Inflammatory macrophage treated with lipopolysaccharide for 1 hour (primary cell): ENCODE measurements around the gene CCDC68.

Experiments
- DNase-seq, 2 donors: peaks; one replicate each; pipeline ENCODE4 v3.0.0-alpha.2; 2020 to 2022

The CCDC68 gene

GRCh38 chr18:54960197-54960596 lies 936 bp upstream of the CCDC68 start:
- no peak for DNase-seq

- DNase-seq: no peak
Measured at GRCh38 chr18:54957996-54958395, 1.3 kb downstream of the CCDC68 start.

- DNase-seq: no peak
Measured at GRCh38 chr18:54957296-54957832, 1.9 kb downstream of the CCDC68 start.

GRCh38 chr18:54956506-54956905 lies 2.8 kb downstream of the CCDC68 start:
- DNase-seq: no peak

GRCh38 chr18:54952026-54952425 lies 7.2 kb downstream of the CCDC68 start:
- DNase-seq: peak; percentile 29 to 42

GRCh38 chr18:54950221-54950620 lies 9.0 kb downstream of the CCDC68 start:
- DNase-seq: no peak

GRCh38 chr18:54949588-54949987 lies 9.7 kb downstream of the CCDC68 start:
- no peak for DNase-seq

- no peak for DNase-seq
Measured at GRCh38 chr18:54948350-54948837, 10.9 kb downstream of the CCDC68 start.

GRCh38 chr18:54947091-54947490 lies 12.2 kb downstream of the CCDC68 start:
- DNase-seq: no peak

- peak; percentile 57 to 64 for DNase-seq
Measured at GRCh38 chr18:54946149-54946581, 13.1 kb downstream of the CCDC68 start.

GRCh38 chr18:54945576-54946125 lies 13.6 kb downstream of the CCDC68 start:
- no peak for DNase-seq

- no peak for DNase-seq
Measured at GRCh38 chr18:54942569-54942968, 16.7 kb downstream of the CCDC68 start.

- DNase-seq: no peak
Measured at GRCh38 chr18:54942144-54942543, 17.1 kb downstream of the CCDC68 start.

- DNase-seq: no peak
Measured at GRCh38 chr18:54939361-54939917, 19.8 kb downstream of the CCDC68 start.

GRCh38 chr18:54938506-54938905 lies 20.8 kb downstream of the CCDC68 start:
- DNase-seq: no peak

GRCh38 chr18:54932472-54932871 lies 26.8 kb downstream of the CCDC68 start:
- no peak for DNase-seq

GRCh38 chr18:54931152-54931551 lies 28.1 kb downstream of the CCDC68 start:
- no peak for DNase-seq

- DNase-seq: no peak
Measured at GRCh38 chr18:54928236-54928635, 31.0 kb downstream of the CCDC68 start.

GRCh38 chr18:54926593-54927325 lies 32.5 kb downstream of the CCDC68 start:
- no peak for DNase-seq

- DNase-seq: no peak
Measured at GRCh38 chr18:54924948-54925347, 34.3 kb downstream of the CCDC68 start.

- no peak for DNase-seq
Measured at GRCh38 chr18:54923339-54923956, 35.8 kb downstream of the CCDC68 start.

GRCh38 chr18:54919412-54919811 lies 39.8 kb downstream of the CCDC68 start:
- no peak for DNase-seq

- DNase-seq: no peak
Measured at GRCh38 chr18:54918060-54918459, 41.2 kb downstream of the CCDC68 start.

- no peak for DNase-seq
Measured at GRCh38 chr18:54916507-54916906, 42.8 kb downstream of the CCDC68 start.
